Muscle of arm (tissue), 12 donors: ENCODE measurements around the gene TMEM235. TPM values are rescaled to one million over a fixed set of nuclear protein-coding genes. Genes with fewer than 3 reads are reported as not detected.

Source experiments
- DNase-seq: peaks from one replicate; pipeline ENCODE4 v3.0.0-alpha.2; 2013
- polyA plus RNA-seq, 12 donors: library from polyadenylated mRNA; unstranded; fragments of 120-200 nt; gene quantifications; one replicate each; pipeline ENCODE4 v1.2.1, GENCODE V29; 2013; ENCODE audit not compliant: insufficient read length in 12 of 12

The TMEM235 gene
- polyA plus RNA-seq, 12 donors: 0.08 to 0.14 TPM; not detected in 10

- DNase-seq: peak; percentile 89
Observed at GRCh38 chr17:78253946-78254672, 22.7 kb downstream of the TMEM235 start.

DNA sequence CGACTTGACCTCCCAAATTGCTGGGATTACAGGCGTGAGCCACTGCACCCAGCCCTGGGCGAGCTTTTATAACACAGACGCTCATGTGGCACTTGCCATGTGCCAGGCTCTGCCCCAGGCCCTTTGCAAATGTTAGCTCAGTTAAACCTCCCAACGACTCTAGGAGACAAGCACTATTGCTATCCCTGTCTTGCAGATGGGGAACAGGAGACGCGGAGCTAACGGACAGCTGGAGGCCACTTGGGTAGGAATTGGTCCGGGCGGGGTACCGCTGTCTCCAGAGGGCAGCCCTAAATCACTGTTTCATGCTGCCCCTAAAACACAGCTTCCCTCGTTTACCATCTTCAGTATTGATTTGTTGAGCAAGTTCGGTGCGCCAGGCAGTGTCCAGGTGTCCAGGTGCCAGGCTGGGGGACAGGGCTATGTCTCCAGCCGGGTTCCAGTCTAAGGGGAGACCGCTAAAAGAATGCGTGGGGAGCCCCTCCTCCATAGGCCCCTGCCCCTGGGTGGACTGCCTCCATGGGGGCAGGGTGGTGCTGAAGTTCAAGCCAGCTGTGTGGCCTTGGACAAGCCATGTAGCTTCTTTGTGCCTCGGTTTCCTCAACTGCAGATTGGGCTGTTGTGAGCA is 23.7 kb downstream of the TMEM235 start:
- no peak for DNase-seq

GRCh38 chr17:78255953-78256706 is 24.7 kb downstream of the TMEM235 start:
- no peak for DNase-seq

DNA sequence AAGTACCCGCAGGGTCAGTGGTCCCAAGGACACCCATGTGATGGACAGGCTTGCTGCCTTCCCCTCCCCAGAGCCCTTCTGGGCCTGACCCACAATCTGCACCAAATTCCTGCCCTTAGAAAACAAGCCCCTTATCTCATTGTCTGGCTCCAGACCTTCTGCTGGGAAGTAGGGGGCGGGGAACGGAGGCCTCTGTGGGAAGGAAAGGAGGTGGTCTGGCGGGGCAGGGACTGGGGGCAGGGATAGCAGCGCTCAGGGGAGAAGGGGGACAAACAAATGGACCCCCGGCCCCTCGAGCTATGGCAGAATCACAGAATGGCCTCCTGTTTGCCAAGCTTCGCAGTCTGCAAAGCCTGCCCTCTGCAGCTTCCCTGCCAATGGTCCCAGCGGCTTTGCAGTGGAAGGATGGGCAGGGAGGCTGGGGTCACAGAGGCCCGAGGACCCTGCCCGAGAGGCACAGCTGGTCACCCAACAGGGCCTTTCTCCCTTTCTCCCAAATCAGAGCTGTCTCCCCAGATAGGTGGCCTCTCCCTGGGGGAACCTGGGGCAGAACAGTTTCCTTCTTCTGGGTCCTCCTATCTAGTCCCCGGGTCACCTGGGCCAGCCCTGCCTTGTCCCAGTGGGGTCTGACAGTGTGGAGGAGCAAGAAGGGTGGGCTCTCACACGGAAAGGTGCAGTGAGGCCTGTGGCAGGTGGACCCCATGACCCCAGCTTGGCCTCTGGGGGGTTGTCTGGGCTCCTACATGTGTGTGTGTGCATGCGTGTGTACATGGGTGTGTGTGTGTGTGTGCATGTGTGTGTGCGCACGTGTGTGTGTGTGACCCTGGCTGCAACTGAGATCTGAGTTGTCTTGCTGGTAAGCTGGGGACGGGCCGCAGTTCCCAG is 25.5 kb downstream of the TMEM235 start:
- no peak for DNase-seq

GRCh38 chr17:78257810-78258322 is 26.4 kb downstream of the TMEM235 start:
- DNase-seq: no peak

- no peak for DNase-seq
Observed at GRCh38 chr17:78258323-78259191, 27.1 kb downstream of the TMEM235 start.

DNA sequence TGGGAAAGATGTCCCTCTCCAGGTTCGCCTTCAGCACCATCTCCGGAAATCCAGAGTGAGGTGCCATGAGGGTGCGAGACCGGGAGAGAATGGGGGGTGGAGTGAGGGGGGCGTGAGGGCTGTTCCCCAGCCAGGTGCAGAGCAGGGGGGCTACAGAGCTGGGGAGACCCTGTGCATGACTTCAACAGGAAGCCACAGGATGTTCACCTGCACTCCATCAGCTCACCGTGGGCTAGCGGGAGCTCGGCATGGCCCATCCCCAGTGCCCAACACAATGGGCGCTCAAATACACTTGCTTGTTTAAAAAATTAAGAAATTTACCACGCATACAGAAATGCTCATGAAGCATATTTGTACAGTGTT is 27.7 kb downstream of the TMEM235 start:
- DNase-seq: no peak

DNA sequence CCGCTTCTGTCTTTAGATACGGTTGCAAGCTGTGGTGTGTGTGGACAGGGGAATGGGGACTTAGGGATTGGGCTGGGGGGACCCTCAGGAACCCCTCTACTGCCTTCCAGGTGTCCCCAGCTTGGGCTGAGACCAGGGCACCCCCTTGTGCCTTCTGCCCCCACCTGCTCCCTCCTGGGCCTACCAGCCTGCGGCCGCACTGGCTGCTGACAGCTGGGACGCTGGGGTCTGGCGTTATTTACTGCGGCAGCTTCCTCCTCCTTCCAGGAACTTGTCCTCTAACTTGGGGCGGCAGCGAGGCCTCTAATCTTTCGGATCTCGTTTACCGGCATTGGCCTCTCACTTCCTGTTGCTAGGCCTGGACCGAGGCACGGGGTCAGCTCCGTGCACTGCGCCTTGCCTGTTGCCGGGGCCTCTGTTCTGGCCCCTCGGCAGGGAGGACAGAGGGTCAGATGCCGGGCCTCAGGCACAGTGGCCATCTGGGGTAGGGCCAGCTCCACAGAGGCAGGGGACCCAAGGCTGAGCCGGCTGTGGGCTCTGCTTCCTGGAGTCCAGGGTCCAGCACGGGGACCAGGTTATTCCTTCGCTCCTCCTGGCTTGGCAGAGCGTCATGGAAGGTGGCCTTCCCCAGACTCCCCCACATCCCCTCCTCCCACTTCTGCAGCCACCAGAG is 31.8 kb downstream of the TMEM235 start:
- DNase-seq: no peak

GRCh38 chr17:78263736-78264340 is 32.4 kb downstream of the TMEM235 start:
- no peak for DNase-seq

DNA sequence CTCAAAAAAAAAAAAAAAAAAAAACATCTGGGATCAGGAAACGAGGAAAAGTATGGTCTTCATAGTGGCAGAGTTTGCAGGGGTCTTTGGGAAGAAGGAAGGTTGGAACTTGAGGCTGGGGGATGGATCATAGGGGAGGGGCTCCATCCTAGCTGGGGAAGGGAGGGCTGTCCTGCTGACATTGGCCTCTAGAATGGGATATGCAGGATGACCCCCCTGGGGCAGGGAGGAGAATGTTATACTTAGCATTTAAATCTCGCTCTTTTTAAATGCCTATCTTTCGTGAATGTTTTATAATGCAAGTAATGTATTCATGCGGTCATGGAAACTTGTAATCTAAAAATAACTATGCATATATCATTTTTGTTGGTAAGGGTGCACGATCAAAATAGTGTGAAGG is 33.2 kb downstream of the TMEM235 start:
- no peak for DNase-seq

DNA sequence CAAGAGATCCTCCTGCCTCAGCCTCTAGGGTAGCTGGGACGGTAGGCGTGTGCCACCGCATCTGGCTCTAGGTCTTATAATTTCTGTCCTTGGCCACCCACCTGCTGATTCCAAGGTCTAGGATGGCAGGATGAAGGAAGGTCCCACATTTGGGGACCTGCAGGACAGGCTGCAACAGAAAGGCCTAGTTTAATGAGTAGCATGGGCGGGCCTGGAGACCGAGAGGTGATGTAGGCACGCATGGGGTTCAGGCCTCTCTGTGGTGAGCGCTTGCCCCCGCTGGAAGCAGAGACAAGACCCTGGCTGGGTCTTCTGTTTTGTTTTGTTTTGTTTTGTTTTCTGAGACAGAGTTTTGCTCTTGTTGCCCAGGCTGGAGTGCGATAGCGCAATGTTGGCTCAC is 33.7 kb downstream of the TMEM235 start:
- no peak for DNase-seq

- no peak for DNase-seq
Observed at GRCh38 chr17:78266231-78266631, 34.8 kb downstream of the TMEM235 start.

DNA sequence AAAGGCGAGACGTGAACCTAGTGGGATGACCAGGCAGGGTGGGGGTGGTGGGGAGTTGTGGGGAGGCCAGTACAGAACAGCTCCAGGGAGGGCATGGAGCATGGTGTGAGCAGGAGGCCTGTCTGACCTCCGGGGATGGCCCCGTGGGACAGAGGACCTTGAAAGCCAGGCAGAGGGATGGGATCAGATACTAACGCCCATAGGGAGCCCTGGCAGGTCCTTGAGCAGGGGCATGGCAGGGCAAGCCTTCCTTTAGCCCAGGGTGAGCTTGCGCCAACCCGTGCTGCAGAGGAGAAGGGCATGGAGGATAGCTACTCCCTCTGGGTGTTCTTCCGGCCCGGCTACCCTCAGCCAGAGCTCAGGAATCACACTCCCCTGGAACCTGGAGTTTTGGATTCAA is 35.3 kb downstream of the TMEM235 start:
- DNase-seq: no peak

- no peak for DNase-seq
Observed at GRCh38 chr17:78267253-78268073, 36.0 kb downstream of the TMEM235 start.

DNA sequence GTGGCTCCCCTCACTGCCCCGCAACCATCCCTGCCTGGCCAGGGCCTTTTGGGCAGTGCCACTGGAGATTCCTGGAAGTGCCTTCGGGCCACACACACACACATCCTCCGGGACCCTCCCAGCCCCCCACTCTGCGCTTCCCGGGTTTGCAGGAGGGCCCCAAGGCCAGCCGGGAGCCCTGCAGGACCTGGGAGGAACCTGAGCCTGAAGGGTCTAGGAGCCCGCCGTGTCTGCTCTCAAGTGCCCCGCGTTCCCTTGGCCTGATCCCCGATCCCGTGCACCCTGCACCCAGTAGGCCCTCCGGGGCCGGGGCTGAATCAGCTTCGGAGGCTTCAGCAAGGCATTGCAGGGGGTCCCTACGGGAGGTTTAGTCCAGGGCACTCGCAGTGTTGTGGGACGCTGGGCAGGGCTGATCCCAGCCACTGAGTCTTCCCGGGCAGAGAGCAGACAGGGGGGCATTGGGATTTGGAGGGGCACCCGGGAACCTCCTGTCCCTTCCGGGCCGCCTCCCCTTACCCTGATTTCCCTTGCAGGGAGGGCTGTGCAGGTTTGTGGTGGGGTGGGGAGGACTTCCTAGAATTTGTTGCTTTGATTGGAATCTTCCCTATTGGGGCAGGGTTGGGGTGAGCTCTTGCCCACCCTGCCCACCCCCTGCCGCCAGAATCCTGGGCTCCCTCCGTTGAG is 36.9 kb downstream of the TMEM235 start:
- DNase-seq: no peak

DNA sequence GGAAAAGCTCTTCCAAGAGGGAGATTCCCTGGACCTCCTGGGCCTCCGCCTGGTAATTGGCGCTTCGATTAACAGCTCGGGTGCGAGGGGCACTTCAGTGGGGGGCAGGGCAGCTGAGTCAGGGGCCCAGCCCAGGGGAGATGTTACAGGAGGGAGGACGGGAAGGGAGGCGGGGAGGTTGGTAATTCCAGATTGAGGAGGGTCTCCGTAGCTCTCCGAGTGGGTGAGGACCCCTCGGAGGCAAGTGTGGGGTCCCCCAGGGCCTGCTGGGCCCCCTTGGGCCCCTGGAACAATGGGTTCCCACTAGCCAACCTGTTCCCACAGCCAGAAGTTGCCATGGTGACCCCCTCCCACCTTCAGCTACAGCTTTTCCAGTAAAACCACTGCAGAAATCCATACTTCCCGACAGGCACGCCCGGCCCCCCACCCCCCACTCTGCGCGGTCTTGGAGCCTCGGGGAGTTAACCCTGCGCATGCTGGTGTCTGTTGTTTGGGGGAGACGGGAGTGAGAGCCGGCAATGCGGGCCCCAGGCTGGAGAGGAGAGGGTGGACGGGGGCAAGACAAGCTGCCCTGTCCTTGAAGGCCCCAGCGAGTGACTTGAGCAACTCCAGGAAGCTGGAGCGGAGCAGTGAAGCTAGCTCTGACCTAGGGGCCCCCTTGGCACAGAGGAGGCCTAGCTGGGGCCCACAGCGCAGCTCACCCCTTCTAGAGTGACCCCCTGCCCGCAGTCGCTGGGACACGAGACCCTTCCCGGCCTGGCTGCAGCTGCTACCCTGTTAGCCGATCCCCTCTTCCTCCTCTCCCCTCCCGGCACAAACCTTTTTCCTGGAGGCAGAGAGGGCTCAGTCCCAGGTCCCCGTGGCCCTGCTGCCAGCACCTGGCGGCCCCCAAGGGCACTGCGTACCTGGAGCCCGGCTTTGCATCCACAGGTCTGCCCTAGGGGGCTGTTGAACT is 37.8 kb downstream of the TMEM235 start:
- DNase-seq: no peak

DNA sequence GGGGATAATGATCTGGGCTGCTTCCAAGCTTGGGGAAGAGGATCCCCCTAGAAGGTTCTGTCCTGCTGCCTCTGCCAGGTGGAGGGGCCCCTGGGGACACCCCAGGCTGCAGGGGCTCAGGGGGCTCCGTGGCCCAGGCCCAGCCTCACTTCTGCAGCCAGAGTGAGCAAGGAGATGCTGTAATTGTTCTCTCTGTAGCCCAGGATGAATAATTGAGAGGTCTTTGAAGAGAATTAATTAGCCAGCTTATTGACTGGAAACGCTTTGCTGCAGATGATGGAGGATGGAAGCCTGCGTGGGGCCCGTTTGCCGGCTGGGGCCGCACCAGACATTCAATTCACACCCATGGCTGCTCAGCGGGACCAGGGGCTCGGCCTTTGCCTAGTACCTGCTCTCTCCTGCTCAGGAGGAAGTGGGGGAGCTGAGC is 38.5 kb downstream of the TMEM235 start:
- DNase-seq: no peak
